HCEC 1CT (cell line): ENCODE results near the gene OPCML.

ENCODE experiments used
- DNase-seq: peaks from one replicate; pipeline ENCODE4 v3.0.0-alpha.2; 2017

OPCML gene

DNA sequence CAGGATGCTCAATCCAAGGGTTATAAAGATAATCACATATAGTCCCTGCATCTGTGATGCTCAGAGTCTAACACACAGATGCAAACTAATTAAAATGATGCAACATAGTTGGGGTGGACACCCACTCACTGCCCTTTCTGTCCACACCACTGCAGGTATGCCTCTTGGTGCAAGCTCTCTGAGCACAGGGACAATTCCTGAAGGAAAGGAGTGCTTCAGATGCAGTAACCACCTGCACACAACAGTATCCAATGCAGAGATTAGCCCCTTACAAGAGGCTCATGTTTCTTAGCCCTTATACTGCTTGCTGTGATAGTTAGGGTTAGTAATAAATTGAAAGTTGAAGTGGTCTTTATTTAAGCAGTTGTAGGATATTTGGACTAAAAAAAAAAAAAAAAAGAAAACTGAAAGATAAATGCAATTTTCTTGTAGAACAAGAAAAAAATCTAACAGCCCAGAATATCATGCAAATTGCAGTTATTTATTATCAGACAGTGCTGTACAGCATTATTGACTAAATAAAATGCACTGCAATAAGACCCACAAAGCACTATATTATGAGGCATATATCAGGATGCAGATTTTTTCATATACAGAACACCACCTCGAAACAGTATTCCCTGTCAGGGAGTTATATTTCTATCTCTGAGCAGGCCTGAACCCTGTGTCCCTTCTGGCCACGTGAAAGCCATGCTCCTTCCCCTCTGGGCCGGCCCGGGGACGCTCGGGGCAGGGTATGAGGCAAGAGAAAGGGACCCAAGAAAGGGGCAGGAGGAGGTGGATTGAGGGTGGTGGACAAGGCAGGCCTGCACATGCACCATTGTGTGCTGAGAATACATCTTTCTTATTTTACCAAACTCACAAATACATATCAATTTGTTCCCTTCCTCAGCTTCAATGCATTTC is 260.2 kb downstream of the OPCML start:
- no peak for DNase-seq

DNA sequence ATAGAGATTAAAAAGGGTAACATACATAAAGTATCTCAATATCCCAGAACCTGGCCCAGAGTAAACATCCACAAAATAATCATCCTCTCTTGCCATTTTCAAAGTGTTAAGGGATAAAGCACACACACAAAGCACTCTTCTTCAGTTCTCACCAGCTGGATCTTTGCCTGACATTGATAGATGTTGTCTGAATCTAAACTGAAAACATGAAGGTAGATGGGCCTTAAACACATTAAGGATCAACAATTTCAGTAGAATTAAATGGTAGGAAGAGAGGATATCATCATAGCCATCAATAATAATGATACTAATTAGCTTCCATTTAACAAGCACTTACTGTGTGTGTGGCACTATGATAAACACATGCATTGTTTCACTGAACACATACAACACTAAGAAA is 261.1 kb downstream of the OPCML start:
- no peak for DNase-seq

DNA sequence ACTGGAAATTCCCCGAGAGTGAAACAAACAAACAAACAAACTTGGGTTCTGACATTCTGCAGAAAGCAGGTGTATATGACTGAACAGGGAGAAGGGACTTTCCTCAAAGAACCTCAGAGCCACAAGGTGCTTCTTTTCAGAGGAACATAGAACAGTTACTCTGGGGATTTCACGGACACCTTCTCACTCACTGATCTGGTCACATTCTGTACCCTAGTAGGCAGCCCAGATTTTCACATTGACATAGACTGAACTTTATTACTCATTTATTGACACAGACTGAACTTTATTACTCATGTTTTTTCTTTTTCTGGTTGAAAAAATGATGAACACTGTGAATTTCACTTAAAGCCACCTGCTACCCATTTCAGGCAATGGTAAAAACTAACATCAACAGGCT is 263.0 kb downstream of the OPCML start:
- DNase-seq: no peak

DNA sequence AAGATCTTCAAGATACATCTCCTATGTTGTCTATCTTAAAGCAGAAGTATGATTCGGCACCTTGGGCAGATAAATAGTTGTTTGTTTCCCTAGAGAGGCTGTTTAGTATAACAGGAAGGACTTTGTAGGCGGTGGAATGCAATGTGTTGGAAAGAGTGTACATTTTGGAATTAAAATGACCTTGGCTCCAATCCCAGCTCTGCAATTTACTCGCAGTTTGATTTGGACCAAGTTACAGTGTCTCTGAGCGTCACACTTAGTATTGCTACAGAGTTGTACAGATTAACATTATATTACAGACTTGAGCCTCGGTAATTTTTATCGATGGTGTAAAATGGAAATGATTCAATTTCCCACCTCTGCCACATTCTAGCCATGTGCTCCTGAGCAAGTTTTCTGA is 265.3 kb downstream of the OPCML start:
- no peak for DNase-seq

DNA sequence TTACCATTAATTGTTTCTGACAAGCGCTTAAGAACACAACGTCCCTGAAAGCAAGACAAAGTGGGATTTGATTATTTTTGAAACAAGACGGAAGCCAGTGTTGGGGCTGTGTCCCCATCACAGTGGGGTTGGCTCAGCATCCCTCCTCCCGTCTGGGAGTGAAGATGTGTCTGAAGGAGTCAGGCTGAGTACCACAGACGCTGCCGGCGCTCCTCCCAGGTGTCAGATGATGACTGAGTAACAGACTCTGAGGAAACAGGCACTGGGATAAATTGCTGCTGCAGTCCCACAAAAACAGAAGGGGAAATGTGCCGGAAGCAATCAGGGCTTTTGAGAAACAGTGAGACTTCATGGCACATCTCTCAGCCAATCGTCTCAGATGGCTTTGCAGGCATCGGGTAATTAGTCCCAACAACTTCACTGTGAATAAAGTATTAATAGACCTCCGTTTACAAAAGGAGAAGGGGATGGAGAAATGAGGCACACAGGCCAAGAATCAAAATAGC is 266.7 kb downstream of the OPCML start:
- no peak for DNase-seq

DNA sequence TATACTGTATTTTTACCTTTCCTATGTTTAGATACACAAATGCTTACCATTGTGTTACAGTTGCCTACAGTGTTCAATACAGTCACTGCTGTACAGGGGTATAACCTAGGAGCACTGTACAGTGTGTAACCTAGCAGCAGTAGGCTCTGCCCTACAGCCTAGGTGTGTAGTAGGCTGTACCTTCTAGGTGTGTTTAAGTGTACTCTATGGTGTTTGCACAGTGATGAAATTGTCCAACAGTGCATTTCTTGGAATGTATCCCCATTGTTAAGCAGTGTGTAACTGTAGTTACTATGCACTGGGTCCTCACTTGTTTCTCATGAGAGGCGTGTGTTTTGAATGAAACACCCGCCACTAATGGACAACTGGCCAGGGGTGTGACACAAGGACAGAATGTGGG is 269.0 kb downstream of the OPCML start:
- no peak for DNase-seq

DNA sequence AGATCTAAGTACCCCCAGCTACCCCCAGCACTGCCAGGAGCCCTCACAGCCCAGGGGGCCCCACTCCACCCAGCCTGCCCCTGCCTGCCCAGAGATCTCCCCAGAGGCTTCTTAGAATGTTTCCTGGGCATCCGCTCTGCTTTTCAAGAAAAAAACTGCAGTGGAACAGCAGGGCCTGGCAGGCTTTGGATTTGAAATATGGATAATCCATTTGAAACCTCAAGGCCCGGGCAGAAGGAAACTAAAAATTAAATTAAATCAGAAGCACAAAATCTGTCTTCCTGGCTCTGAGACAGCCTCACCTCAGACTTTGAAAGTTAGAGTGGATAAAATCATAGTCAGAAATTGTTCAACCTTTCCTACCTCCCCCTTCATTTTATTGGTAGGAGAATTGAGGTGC is 273.6 kb downstream of the OPCML start:
- no peak for DNase-seq

DNA sequence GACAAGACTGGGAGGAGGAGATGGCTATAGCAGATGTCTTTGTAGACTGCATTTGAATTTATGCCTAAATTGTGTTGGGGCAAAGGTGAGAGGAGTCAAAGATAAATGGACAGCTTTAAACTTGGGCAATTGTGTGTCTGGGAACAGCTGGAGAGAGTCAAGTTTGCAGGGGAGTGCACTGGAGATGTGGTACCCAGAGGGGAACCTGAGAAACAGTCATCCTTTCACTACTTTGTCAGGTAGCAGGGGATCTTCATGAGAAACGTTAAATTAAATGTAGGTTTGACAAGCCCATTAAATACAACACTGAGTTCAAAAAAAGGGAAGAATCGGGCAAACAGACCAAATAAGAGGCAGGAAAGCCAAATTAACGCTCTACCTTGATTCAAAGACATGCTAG is 277.7 kb downstream of the OPCML start:
- DNase-seq: no peak

DNA sequence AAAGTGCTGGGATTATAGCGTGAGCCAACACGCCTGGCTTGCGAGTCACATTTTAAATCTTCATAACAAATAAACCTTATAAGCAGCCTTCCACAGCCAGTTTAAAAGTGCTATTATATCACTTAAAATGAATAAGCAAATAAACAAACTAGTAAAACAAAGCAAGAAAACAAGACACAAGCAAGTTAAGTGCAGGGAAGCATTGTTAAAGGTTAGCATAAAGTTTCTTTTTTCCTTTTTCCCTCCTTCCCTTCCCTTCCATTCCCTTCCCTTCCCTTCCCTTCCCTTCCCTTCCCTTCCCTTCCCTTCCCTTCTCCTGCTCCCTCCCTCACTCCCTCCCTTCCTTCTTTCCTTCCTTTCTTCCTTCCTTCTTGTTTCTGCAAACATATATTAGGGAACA is 278.7 kb downstream of the OPCML start:
- DNase-seq: no peak

DNA sequence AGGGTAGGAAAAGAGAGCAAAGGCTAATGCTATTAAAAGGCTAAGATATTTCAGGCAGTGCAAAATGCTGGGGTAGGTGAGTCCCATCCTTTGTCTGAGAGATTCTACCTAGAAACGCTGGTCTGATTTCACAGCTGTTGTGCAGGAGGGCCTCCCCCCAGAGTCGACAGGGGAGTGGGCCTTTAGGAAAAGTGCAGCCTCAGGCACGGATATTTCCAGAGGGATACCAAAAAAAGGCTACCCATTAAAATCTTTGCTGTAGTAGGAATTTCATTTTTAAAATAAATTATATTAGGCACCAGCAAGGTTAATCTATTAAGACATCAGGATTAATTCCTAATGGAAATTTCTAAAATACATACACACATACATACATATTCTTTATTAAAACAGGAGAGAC is 280.5 kb downstream of the OPCML start:
- DNase-seq: no peak

DNA sequence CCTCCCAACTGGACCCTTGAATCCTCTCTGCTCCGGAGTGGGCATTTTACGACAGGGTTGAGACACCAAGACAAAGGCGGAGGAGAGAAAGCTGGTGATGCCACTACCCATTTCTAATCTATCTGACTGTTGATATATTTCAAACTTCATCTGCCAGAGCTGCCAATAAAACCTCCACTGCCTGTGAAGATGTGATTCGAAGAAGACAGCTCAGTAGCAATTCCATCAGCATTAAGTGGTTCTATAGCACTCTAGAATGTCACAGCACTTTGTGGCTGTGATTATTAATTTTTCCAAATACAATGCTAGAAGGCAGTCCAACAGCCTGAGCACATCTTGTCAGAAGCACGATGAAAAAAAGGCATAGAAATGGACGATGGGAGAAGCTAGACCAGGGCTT is 282.8 kb downstream of the OPCML start:
- no peak for DNase-seq

DNA sequence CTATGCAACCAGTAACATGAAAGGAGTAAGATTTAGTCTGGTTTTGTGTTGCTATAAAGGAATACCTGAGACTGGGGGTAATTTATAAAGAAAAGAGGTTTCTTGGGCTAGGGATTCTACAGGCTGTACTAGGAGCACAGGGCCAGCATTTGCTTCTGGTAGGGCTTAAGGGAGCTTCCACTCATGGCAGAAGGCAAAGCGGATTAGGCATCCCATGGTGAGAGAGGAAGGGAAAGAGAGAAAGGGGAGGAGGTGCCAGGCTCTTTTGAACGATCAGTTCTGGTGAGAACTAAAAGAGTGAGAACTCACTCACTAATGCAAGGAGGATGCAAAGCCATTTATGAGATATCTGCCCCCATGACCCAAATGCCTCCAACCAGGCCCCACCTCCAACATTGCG is 283.2 kb downstream of the OPCML start:
- DNase-seq: no peak

DNA sequence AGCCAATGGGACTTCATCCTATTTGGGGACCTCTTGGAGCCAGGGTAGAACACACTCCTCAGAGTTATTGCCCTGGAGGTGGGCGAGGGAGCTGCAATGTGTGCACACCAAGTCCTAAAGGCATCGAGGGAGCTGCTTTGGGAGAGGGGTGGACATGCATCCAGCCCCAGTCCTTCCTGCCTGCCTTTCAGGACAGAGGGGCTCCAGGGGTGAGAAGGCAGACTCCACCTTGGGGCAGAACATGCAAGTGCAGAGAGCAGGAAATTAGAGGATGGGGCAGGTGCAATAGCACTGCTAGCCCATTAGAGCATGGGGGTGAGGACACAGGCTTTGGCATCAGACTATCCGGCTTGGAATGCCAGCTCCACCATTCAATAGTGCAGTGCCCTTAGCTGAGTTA is 288.5 kb downstream of the OPCML start:
- no peak for DNase-seq

DNA sequence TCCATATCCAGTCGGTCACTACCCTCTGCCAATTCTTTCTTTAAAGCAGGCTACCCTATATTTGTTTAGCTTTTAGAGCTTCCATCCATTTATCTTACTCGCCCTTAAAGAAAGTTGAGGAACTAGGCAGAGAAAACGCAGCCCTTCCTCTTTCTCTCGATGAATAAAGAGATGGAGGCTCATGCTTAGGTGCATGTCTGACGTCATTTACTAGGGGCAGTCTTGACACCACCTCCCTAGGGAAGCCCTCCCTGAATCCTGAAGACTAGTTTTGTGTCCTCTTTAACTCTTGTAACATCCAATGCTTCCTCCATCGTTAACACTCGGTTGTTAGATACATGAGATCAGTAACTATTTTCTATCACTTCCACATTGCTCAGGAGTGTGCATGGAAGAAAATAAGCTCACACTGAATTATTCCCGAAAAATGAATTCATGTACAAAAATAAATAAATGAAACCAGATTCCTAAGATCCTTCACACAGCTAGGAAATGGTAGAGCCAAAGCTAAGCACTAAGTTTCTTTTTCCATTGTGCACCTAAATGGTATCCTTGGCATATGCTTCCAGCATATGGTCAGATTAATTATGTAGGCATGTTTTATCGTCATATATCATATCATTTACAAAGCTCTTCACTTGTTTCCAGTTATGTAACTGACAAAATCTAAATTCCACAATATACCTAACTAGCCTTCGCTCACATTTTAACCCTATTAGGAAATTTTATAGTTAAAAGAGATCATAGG is 291.2 kb downstream of the OPCML start:
- DNase-seq: no peak

DNA sequence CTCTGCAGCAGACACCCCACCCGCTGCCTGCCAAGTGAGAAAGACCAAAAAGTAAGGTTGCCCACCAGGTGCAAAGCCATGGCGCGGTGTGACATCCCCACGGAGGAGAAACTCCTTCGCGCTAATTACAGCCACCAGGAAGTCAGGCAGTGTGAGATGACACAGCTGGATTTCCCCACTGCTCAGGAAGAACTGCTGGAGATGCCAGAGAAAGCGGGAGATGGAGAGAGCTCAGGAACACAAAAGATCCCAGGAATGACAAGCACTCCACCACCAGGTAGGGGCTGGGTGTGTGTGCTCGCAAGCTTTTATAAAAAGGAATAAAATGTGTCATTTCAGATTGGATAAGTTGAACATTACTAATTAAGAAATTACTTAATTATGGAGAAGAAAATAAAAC is 292.7 kb downstream of the OPCML start:
- no peak for DNase-seq

DNA sequence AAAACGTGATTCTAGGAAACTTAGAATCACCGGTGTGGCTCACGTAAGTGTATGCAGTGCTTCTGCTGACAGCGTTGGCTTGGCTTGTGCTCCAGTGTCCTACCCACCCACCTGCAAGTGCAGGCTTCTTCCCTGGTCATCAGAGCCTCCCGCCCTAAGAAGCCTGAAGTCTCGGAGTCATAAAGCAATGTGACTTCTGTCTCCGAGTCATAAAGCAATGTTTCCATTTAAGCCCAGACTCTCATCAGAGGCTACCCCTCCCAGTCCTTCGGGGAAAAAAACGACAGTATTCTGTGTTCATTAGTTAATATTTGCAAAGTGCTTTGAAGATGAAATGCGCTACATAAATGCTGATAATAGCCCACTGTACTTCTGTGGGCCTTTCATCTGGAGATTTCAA is 293.8 kb downstream of the OPCML start:
- no peak for DNase-seq

DNA sequence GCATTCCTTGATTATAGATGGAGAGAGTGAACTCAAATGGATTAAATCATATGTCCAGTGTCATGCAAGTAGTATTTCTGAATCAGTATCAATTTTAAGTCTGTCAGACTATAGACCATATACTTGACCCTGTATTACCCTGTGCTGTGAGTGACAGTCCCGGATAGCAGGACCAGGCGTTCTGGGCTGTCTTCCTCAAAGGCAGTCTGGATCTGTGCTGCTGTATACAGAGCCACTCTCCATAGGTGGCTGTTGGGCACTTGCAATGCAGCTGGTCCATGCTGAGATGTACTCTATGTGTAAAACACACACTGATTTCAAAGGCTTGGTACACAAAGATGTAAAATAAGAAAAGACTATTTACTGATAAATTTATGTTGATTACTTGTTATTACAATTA is 294.3 kb downstream of the OPCML start:
- DNase-seq: no peak

DNA sequence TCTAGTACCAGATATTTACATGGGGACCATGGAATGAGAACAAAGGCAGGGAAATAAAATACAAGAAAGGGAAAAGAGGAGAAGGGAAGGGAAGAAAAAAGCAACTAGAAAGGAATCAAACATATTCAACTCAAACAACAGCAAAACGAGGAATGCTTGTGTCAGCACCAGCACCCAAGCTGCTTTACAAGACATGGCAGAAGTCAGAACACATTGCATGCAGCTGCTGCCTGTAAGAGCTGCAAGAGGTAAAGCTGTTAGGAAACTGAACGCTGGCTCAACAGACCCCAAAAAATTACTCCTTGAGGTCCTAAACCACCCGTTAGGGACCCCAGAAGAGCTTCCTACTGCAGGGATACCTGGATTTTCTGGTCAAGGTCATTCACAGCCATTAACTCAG is 296.9 kb downstream of the OPCML start:
- DNase-seq: no peak

DNA sequence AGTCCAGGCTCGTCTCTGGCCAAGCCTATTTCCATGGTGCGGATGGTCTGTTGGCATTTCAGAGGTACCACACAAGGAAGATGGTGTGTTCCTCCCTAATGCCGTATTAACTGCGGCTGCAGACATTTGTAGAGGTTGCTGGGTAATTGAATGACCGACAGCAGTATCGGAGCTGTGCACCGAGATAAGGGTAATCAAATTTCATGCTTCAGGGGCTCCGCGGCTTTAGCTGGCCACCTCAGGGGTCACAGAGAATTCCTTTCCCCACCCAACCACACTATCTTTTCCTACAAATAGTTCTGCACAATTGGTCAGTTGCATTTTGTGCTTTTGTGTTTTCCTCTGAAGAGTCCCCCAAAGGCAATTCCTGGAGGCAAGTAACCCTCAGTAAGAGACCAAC is 297.4 kb downstream of the OPCML start:
- DNase-seq: no peak

DNA sequence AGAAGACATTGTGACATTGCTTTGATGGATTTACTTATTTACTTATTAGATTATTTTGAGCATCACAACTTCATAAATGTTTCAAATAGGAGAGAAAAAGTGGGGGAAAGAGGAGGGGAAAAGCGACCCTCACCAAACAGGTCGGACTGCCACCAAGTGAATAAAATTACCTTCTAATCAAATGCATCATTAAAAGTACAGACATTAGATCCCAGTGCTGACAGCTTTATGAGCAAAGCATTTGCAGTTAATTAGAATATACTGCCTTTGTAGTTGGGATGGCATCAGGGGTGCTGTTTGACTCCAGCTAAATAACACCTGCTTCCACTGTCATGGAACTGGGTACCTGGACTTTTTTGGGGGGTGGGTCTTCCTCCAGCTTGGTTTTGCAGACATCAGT is 299.6 kb downstream of the OPCML start:
- DNase-seq: no peak

DNA sequence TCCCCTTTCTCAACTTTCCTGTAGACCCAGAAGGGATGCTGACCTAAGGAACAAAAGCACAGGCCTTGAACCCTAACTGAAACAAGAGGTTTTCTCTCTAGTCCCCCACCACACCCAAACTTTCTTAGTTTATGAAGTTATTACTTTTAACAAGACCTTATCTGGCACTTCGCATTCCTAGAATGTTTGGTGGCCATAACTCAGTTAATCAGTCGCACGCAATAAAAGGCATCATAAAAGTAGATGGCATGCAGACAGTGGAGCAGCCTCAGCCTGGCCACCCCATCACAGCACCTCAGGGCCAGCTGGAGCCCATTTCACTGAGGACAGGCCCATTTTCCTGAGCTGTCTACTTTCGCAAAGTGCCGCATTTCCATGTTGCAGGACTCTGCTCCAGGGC is 301.9 kb downstream of the OPCML start:
- no peak for DNase-seq

DNA sequence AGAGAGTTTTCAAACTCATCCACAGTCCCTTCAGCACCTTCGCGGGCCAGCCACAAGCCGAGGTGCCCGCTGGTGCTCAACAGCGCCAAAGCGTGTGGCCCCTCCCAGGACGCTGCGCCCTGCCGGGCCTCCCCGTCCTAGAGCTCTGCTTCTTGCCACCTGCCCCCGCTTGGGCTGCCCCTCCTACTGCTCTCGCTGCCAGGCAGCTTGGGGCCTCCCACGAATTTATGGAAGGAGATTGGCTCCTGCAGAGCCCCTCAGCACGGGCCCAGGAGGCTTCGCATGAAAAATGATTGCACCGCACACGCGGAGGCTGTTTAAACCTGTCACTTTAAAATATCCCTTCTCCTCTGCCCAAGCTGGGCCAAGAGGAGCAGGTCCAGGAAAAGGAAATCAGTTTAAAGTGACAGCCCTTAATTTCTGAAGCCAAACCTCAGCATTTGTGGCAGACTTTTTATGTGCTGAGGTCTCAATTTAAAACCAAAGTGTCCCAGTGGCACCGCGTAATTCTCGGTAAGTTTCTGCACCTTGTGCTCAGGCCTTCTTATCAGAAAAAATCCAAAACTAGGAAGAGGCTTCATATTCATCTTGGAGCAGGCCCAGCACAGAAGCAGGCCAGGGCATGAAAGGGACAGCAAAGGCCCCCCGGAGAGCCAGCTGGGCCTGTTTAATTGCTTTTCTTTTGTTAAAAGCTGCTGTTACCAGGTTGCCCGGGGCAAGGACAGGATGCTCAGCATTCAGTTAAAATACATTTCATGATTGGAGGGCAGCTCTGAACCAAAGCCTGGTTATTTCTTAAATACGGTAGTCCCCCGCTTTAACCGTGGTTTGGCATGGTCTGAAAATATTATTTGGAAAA is 303.6 kb downstream of the OPCML start:
- DNase-seq: no peak

DNA sequence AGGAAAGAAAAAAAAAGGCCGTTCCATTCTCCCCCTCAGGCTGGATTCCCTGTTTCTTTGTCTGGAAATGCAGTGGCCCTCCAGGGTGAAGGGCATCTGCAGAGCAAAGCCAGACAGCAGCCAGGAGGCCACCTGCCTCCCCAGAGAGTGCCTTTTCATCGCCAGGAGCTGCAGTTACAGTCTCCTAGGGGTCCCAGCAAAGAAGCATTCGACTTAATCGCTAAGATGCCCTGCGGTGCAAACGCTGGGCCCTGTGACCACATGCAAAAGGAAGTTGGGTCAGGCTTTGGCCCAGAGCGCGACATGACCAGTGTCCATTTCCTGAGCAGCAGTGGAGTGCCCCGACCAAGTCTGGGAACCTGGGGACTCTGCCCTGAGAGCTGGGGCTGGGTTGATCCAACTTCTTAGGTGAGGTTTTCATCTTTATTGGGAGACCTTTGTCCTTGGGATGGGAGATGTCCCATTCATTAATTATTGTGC is 304.6 kb downstream of the OPCML start:
- DNase-seq: no peak
